LNCaP clone FGC (cell line): ENCODE data around the gene GTPBP3.

Source experiments
- DNase-seq: peaks from one replicate; pipeline ENCODE4 v3.0.0-alpha.2; 2011; ENCODE audit warnings: low read depth
- H3K4me3 ChIP-seq: 2 replicates; pipeline ENCODE4 v1.5.1; 2011; ENCODE audit warnings: mild to moderate bottlenecking, low read depth, low read length, control low read depth
- CTCF ChIP-seq: IDR thresholded peaks from 2 replicates; pipeline ENCODE4 v1.5.1; 2012; ENCODE audit warnings: mild to moderate bottlenecking; ENCODE audit not compliant: control insufficient read depth, insufficient read depth; ENCODE audit errors: extremely low read depth

Gene GTPBP3

GRCh38 chr19:17325881-17326594 lies 11.3 kb upstream of the GTPBP3 start:
- no peak overlapping the region for H3K4me3 ChIP-seq
- no peak for DNase-seq
- no peak for TF ChIP-seq CTCF

GRCh38 chr19:17326595-17326966 lies 10.8 kb upstream of the GTPBP3 start:
- TF ChIP-seq CTCF, result no peak
- DNase-seq, result no peak
- no peak overlapping the region for H3K4me3 ChIP-seq

- no peak for TF ChIP-seq CTCF
- DNase-seq, result no peak
- H3K4me3 ChIP-seq, result peak overlapping the region; percentile 57
These were observed 10.2 kb upstream of the GTPBP3 start for GRCh38 chr19:17327068-17327653.

DNA sequence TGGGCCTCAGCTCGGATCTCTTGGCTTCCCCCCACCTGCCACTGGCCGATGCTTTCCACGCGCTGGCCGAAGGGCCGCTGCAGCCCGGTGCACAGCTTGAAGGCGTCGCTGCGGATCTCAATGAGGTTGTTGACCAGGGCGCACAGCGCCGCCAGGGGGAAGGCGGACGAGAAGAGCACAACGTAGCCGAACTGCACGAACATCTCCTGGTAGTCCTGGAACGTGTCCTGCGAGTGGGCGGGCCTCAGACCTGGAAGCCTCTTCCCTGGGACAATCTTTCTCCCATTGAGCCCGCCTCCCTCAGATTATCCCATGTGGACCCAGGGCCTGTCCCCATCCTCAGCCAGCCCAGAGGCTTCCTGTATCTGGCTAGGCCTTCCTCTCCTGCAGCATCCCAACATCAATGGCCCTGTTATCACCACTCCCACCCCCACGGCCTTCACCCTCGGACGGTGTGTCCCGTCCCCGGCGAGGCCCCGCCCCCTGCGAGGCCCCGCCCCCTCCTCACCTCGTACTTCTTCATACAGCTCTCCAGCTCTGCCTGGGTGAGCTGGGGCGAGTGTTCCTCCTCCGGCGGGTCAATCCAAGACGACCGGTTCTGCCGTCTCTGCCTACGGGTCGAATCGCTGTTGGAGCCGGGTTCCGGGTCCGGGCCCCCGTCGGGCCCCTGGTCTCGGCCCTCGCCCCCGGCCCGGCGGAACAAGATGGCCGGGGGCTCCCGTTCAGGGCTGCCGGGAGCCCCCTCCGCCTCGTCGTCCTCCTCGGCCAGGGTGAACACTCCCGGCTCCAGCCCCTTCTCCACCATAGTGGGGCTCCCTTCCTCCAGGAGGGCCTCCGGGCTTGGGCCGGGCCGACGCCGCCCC lies 9.5 kb upstream of the GTPBP3 start:
- H3K4me3 ChIP-seq, result peak overlapping the region; percentile 57
- TF ChIP-seq CTCF, result peak; percentile 92
- DNase-seq, result peak; percentile 91

DNA sequence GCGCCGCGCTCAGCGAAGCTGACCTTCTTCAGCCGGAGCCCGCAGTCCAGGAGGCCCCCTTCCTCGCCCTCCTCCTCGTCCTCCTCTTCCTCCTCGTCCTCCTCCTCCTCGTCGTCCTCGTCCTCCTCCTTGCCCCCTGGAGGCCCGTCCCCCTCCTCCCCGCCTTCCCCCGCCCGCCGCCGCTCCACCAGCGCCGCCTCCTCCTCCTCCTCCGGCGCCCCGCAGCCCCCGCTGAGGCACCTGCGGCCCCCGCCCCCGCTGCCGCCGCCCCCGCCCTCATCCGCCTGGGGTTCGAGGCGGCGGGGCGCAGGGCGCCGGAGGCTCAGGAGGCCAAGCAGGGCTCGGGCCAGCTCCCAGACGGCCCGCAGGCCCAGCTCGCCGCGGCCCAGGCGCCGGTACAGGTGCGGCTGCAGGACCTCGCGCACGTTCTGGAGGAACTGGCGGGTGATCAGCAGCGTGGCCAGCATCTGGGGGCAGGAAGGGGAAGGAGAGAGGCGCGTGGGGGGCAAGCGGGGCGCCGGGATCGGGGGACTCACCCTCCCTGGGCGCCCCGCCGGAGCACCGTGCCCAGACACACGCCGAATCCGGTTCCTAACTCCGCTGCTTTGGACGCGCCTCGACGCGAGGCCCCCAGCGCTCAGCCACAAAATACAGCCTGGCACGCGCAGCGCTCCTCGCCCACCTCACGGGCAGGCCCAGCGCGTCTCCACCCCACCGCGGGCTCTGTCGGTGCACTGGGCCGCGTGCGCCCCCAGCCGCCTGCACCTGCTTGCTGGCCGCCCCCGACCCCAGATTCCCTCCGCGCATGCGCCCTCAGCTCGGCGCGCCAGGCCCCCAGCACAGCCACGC lies 8.6 kb upstream of the GTPBP3 start:
- H3K4me3 ChIP-seq, result peak overlapping the region; percentile 57
- DNase-seq, result no peak
- no peak for TF ChIP-seq CTCF
